Measurements from ENCODE around the gene MANF.

The MANF gene

GRCh38 chr3:51389423-51390183, 4.5 kb downstream of the MANF start:
- TF ChIP-seq TAF1 (IDR thresholded peaks at IDR 0.05; ENCODE audit: borderline replicate concordance, insufficient read depth, low read length), result no peak
- no peak for TF ChIP-seq REST (IDR thresholded peaks at IDR 0.05; ENCODE audit: insufficient read depth in 1 of 2, low read depth in 2 of 2, low read length in 2 of 2)
- no peak for TF ChIP-seq SIN3A (IDR thresholded peaks at IDR 0.05; ENCODE audit: borderline replicate concordance, insufficient read depth, low read length)
- TF ChIP-seq FOXP2 (optimal IDR thresholded peaks at IDR 0.05; ENCODE audit: borderline replicate concordance, extremely low read depth, extremely low read length, insufficient read depth), result no peak
- no peak for TF ChIP-seq POLR2AphosphoS5 (IDR thresholded peaks at IDR 0.05; ENCODE audit: low read depth, low read length)

- TF ChIP-seq FOXP2 (optimal IDR thresholded peaks at IDR 0.05; ENCODE audit: borderline replicate concordance, extremely low read depth, extremely low read length, insufficient read depth), result no peak
- no peak for TF ChIP-seq TAF1 (IDR thresholded peaks at IDR 0.05; ENCODE audit: borderline replicate concordance, insufficient read depth, low read length)
- no peak for TF ChIP-seq SIN3A (IDR thresholded peaks at IDR 0.05; ENCODE audit: borderline replicate concordance, insufficient read depth, low read length)
- TF ChIP-seq POLR2AphosphoS5 (IDR thresholded peaks at IDR 0.05; ENCODE audit: low read depth, low read length), result no peak
- no peak for TF ChIP-seq REST (IDR thresholded peaks at IDR 0.05; ENCODE audit: insufficient read depth in 1 of 2, low read depth in 2 of 2, low read length in 2 of 2)
These were observed 5.4 kb downstream of the MANF start for GRCh38 chr3:51390246-51391074.

GRCh38 chr3:51391075-51391565, 6.0 kb downstream of the MANF start, which contains the start of gene RBM15B:
TSS of gene RBM15B (plus strand) at chr3:51391285. CDS start at chr3:51391400, 115 bp downstream.
- TF ChIP-seq POLR2AphosphoS5 (IDR thresholded peaks at IDR 0.05; ENCODE audit: low read depth, low read length) (peak; percentile 30; the same call in 1 of the 2 replicates), SIN3A (IDR thresholded peaks at IDR 0.05; ENCODE audit: borderline replicate concordance, insufficient read depth, low read length) (no peak), REST (IDR thresholded peaks at IDR 0.05; ENCODE audit: insufficient read depth in 1 of 2, low read depth in 2 of 2, low read length in 2 of 2) (no peak), FOXP2 (optimal IDR thresholded peaks at IDR 0.05; ENCODE audit: borderline replicate concordance, extremely low read depth, extremely low read length, insufficient read depth) (no peak), TAF1 (IDR thresholded peaks at IDR 0.05; ENCODE audit: borderline replicate concordance, insufficient read depth, low read length) (peak; percentile 10; the same call in 1 of the 2 replicates)

- no peak for TF ChIP-seq FOXP2 (optimal IDR thresholded peaks at IDR 0.05; ENCODE audit: borderline replicate concordance, extremely low read depth, extremely low read length, insufficient read depth)
These were observed 6.7 kb downstream of the MANF start for GRCh38 chr3:51391566-51392354.

Measured in PFSK-1 (cell line).